ENCODE measurements around the gene WNT11.

The WNT11 gene

DNA sequence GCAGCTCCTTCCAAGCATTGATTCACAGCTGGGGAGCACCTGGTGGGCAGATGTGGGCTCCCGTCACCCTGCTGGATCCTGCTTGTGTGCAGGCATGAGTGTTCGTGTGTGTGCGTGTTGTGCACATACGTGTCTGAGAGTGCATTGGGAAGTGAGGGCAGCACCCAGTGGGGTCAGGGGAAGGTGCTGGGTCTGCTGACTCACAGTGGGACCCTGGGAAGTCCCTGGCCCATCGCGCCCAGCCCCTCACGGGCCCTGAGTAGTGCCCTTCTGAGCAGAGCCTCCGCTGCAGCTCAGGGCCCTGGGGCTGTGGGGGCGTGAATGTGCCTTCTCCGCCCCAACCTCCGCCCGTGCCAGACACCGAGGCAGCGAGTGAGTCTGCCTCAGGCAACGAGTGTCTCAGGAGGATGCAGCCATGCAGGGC, 36.8 kb downstream of the WNT11 start:
- DNase-seq, result no peak

DNA sequence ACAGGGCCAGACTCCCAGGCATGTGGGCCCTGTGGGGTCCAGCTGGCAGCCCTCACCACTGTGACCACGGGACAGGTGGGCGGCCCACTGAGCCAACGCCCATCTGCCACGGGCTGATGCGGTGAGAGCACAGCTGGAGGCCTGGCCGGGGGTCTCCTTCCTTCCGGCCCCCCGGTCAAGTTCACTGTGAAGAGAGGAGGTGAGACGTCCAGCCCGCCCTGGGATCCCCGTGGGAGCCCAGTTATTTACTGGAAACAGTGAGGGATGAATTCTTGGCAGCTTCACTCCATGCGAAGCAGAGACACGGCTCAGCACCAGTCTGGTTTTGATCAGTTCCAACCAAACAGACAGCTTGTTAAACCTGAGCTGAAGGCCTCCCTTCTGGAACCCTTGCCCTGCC, 38.7 kb downstream of the WNT11 start:
- DNase-seq, result no peak

DNA sequence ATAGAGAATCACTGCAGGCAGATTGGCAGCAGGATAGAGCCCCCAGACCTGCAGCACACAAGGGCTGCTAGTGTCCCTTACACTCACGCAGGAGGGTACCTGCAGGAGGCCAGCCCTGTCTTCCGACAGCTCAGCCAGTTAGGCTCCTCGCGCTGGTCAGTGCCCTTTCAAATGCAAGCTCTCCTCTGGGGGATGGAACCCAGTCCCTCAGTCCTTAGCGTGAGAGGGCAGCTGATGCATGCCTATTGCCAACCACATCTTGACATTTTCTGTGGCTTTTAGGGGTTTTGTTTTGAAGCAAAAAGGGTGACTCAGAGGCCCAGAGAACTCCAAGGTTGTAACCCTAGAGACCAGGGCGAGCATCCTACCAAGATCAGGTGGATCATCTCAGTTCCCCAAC, 40.0 kb downstream of the WNT11 start:
- DNase-seq, result no peak

DNA sequence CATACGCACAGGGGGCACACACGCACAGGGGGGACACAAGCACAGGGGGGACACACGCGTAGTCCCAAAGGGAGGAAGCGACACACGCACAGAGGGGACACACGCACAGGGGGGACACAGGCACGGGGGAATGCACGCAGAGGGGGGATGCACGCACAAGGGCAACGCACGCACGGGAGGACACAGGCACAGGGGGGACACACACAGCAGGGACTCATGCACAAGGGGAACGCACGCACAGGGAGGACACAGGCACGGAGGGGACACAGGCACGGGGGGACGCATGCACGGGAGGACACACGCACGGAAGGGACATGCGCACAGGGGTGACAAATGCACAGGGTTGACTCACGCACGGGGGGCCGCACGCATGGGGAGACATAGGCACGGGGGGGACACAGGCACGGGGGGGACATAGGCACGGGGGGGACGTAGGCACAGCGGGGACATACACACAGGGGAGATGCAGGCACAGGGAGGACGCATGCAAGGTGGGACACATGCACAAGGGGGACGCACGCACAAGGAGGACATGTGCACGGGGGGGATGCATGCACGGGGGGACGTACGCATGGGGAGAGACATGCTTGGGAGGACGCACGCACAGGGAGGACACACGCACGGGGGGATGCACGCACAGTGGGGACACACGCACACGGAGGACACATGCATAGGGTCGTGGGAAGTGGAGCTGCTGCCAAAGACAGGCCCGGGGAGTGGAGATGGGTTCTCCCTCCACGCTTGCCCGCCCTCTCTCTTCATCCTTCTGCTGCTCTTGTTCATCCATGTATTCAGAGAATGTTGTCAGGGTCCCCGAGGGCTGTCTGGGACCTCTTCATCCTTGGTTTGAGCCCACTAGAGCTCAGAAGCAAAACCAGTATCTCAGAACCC, 41.2 kb downstream of the WNT11 start:
- DNase-seq, result no peak

DNA sequence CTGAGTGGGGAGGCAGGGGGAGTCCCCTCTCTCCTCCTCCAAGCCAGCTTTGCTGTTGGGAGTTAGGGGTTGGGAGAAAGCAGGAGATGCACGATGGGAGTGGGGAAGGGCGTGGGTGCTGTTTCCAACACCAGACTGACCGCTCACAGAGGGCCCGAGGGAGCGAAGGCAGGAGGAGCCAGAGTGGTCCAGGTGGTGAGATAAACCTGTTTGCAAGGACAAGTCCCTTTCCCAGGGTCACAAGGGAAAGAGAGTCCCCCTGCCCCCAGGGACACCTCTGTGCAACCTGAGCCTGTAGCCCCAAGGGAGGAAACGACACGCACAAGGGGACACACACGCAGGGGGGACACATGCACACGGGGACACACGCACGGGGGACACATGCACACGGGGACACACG, 42.2 kb downstream of the WNT11 start:
- DNase-seq, result no peak

- DNase-seq, result no peak
Measured at GRCh38 chr11:76163289-76163880, 42.9 kb downstream of the WNT11 start.

DNA sequence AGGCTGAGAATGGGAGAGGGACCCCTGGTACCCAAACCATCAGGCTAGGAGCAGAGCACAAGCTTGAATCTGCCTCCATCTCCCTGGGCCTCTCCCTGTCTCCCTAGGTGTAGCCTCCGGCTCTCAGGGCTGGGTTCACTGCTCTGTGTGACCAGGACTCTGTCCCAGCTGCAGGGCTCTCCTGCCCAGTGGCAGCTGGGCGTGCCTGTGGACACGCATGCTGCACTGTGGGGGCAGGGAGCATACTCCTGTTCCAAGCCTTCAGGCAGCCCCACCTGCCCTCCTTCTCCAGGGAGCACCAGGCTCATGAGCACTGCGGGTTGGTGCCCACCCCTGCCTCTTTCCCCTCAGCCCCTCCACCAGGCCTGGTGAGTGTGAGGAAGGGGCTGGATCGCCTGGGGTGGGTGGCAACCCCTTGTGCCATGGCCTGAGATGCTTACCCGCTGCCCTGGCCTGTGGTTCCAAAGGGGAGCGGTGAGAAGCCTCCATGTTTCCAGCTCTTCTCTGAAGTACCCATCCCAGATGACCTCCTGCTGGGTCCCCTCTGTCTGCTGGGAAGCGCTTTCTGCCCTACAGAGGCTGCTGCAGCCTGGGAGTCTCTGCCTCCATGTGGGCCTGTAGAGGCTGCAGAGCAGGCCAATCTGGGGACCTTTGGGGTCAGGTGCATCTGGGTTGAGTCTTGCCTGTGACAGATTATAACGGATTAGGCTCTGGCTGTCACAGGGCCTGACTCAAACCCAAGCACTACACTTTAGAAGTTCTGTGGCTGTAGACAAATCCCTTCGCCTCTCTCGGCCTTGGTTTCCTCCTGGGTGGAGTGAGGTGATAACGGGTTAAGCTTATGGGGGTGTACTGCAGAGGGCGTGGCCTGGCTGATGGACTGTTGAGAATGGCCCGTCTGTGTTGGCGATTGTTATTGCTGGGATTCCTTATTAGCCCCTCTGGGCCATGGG, 43.7 kb downstream of the WNT11 start:
- no peak for DNase-seq

DNA sequence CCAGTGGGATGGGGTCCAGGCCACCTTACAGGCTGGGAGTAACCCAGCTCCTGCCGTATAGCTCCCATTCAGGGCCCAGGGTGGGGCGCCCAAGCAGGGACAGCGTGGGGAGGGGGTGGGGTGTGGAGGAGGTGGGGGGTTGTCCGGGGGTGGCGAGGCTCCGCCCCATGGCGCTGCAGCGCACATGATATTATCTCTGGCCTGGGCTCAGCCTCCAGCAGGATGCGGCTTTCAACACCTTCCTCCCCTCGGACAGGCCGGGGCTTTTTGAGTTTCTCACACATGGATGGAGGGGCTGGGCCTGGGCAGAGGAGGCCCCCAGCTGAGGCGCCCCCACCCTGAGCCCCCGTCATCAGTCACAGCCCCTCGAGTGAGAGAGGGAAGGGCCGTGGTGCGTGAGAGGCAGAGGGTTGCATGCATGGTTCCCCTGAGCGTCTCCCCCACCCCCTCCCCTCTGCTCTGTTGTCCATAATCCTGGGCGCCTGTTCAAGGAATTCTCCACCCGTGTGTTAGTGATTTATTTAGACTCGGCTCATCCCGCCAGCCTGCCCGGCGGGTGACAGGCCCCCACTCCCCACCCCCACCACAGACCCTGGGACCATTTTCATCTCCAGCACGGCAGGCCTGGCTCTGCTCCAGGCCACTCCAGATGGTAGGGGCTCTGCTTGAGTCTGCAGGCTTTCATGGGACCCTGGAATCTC, 44.9 kb downstream of the WNT11 start:
- DNase-seq, result no peak

DNA sequence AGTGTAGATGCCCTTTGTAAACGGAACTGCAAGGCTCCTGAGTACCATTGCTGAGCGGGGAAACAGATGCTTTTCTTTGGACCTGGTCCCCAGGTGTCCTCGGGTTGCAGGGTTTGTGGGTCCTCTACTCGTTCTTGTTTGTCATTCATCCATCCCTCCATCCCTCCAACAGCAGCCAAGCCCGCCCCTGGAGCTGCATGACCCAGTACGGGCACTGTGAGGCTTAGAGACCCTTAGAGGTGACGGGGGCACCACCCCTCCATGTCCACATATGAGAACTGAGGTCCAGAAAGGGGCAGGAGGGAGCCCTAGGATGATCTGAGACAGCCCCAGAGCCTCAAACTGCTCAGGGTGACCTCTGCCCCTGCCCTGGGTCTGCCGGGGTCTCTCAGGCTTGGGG, 45.4 kb downstream of the WNT11 start:
- no peak for DNase-seq

- no peak for DNase-seq
Measured at GRCh38 chr11:76159983-76160661, 46.2 kb downstream of the WNT11 start.

GRCh38 chr11:76159303-76159937, 46.9 kb downstream of the WNT11 start:
- no peak for DNase-seq

DNA sequence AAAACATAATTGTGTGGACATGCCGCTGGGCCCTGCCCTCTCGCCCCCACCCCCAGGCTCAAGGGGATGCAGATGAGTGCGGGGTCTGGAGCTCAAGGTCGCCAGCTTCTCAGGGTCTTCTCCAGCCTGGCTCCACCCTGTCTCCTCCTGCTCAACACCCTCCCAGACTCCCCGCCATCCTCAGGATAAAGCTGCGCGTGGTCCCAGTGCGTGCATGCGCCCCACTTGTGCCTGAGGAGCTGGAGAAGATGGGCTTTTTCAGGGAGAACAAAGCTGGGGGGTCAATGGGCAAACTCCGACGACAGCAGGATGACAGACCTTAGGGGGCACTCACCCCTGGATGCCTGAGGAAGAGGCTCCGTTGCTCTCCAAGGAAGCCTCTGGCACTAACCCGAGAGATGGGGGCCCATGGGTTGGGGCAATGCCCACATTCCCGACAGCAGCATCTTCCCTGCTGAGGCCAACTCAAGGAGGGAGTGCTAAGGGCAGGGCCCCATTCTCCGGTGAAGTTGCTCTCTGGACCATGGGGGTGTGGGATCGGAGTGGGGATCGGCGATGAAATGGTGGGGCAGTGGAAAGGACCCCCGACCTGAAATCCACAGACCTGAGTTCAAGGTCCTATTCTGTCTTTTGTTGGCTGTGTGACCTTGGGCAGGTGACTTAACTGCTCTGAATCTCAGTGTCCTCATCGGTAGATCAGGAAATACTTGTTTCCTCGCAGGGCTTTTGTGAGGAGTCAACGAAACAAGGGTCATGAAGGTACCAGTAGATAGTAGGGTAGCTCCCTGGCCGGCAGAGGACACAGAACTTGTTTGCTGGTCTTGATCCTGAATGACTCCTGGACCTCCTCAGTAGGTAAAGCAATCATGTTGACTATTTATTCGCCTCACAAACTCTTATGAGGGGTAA, 47.7 kb downstream of the WNT11 start:
- no peak for DNase-seq

DNA sequence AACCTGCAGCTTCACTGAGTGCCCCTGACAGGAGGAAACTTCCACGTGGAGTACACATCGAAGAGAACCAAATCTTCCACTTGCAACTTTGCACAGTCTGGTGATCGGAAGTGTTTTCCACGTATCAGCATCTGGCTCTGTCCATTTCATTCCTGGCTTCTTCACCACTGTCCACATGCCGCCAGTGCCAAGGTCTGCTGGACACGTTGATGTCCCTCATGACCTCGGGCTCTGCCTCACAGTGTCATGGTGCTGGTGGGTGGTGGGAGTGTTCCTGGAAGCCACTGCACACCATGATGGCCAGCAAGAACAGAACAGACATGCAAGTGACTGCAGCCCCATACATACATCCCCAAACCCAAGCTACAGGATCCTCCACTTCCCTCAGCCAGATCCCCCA, 48.4 kb downstream of the WNT11 start:
- DNase-seq, result no peak

- no peak for DNase-seq
Measured at GRCh38 chr11:76156971-76157427, 49.3 kb downstream of the WNT11 start.

- DNase-seq, result no peak
Measured at GRCh38 chr11:76155500-76156227, 50.6 kb downstream of the WNT11 start.

GRCh38 chr11:76153571-76153923, 52.8 kb downstream of the WNT11 start:
- DNase-seq, result no peak

- DNase-seq, result no peak
Measured at GRCh38 chr11:76152741-76153570, 53.3 kb downstream of the WNT11 start.

GRCh38 chr11:76152086-76152681, 54.1 kb downstream of the WNT11 start:
- peak; percentile 70 to 73 for DNase-seq

All from Kasumi-1 (cell line).